Breast epithelium (tissue), 3 donors: Measurements from ENCODE around the gene BRD3.

Source experiments
- POLR2A ChIP-seq: fragments of 450-650 bp; IDR thresholded peaks from one replicate; pipeline ENCODE4 v1.6.1; 2016; ENCODE audit warnings: antibody characterized with exemption, mild to moderate bottlenecking, moderate library complexity
- POLR2AphosphoS5 ChIP-seq, 3 donors: sonication (generic); formaldehyde crosslinking; IDR thresholded peaks; one replicate each; pipeline ENCODE4 v1.6.1; 2017; ENCODE audit warnings: antibody characterized with exemption in 3 of 3
- TF ChIP-seq, protein P1 (sequence below), 3 donors: fragments of 450-650 bp; IDR thresholded peaks; one replicate each; pipeline ENCODE4 v1.5.1; 2016 to 2017; ENCODE audit warnings: antibody characterized with exemption in 3 of 3, mild to moderate bottlenecking in 3 of 3, moderate library complexity in 3 of 3

GRCh38 chr9:134026981-134027380 is 40.8 kb downstream of the BRD3 start:
- TF ChIP-seq, protein P1, sequence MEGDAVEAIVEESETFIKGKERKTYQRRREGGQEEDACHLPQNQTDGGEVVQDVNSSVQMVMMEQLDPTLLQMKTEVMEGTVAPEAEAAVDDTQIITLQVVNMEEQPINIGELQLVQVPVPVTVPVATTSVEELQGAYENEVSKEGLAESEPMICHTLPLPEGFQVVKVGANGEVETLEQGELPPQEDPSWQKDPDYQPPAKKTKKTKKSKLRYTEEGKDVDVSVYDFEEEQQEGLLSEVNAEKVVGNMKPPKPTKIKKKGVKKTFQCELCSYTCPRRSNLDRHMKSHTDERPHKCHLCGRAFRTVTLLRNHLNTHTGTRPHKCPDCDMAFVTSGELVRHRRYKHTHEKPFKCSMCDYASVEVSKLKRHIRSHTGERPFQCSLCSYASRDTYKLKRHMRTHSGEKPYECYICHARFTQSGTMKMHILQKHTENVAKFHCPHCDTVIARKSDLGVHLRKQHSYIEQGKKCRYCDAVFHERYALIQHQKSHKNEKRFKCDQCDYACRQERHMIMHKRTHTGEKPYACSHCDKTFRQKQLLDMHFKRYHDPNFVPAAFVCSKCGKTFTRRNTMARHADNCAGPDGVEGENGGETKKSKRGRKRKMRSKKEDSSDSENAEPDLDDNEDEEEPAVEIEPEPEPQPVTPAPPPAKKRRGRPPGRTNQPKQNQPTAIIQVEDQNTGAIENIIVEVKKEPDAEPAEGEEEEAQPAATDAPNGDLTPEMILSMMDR (IDR thresholded peaks at IDR 0.05) = no peak
- TF ChIP-seq POLR2AphosphoS5 (IDR thresholded peaks at IDR 0.05) = no peak
- TF ChIP-seq POLR2A = no peak
